ENCODE measurements around the gene NFE2L3. TPM values are rescaled to one million over a fixed set of nuclear protein-coding genes. Genes with fewer than 3 reads are reported as not detected.
A peak's percentile ranks its signal among the peaks of the same experiment; 100 is the strongest.

NFE2L3 gene
- total and polyA plus RNA-seq, 4 donors: 0.32 to 1.9 (median 1.3) TPM

- Histone ChIP-seq H3K4me3 (ENCODE audit: low read depth in 1 of 3, low read length in 3 of 3) (peak overlapping the region; percentile 67 to 99 (median 82)), H3K27me3 (ENCODE audit: control insufficient read depth in 4 of 4, insufficient read depth in 4 of 4, low read length in 3 of 4) (no peaks in the 10 kb centered on the region), H3K9me3 (ENCODE audit: control insufficient read depth in 4 of 4, low read length in 3 of 4) (no peaks in the 10 kb centered on the region), H3K9ac (ENCODE audit: low read depth in 1 of 2, low read length in 2 of 2) (peak overlapping the region; percentile 99 to 100), H3K27ac (ENCODE audit: low read depth in 1 of 2, low read length in 2 of 2) (peak overlapping the region; percentile 98 to 99), H3K36me3 (ENCODE audit: control insufficient read depth in 4 of 4, insufficient read depth in 3 of 4, low read depth in 1 of 4, low read length in 3 of 4) (peaks cover 6 to 26% (median 24%) of the 10 kb centered on the region in 4 donors), H3K4me1 (ENCODE audit: control insufficient read depth in 4 of 4, insufficient read depth in 4 of 4, low read length in 3 of 4) (peaks cover 5 to 50% (median 32%) of the 10 kb centered on the region in 4 donors)
- WGBS: under 1% methylated on average over 29 of the region's 29 CpGs
- peak; percentile 83 for DNase-seq (ENCODE audit: low spot score)
- TF ChIP-seq YY1 (IDR thresholded peaks at IDR 0.05): peak; percentile 98
- TF ChIP-seq CTCF (IDR thresholded peaks at IDR 0.05; ENCODE audit: low read depth, low read length, missing input control): no peak
- TF ChIP-seq NR2F2 (IDR thresholded peaks at IDR 0.05): peak; percentile 26
- TF ChIP-seq JUND (IDR thresholded peaks at IDR 0.05): no peak
- TF ChIP-seq FOXA2 (IDR thresholded peaks at IDR 0.05): no peak
Measured at GRCh38 chr7:26200038-26200443, 48.0 kb downstream of the NFE2L3 start.

- Histone ChIP-seq H3K4me3 (ENCODE audit: low read depth in 1 of 3, low read length in 3 of 3) (peak within 1 kb of the TSS; percentile 82 to 100 (median 99)), H3K9me3 (ENCODE audit: control insufficient read depth in 4 of 4, low read length in 3 of 4) (no peaks in the 10 kb centered on the region), H3K27me3 (ENCODE audit: control insufficient read depth in 4 of 4, insufficient read depth in 4 of 4, low read length in 3 of 4) (no peaks in the 10 kb centered on the region), H3K4me1 (ENCODE audit: control insufficient read depth in 4 of 4, insufficient read depth in 4 of 4, low read length in 3 of 4) (peaks cover 4 to 50% (median 31%) of the 10 kb centered on the region in 4 donors), H3K36me3 (ENCODE audit: control insufficient read depth in 4 of 4, insufficient read depth in 3 of 4, low read depth in 1 of 4, low read length in 3 of 4) (peaks cover 6 to 20% (median 18%) of the 10 kb centered on the region in 4 donors), H3K9ac (ENCODE audit: low read depth in 1 of 2, low read length in 2 of 2) (peak within 1 kb of the TSS; percentile 99 to 100), H3K27ac (ENCODE audit: low read depth in 1 of 2, low read length in 2 of 2) (peak within 1 kb of the TSS; percentile 98 to 99)
- peak; percentile 98 for DNase-seq (ENCODE audit: low spot score)
- under 1% methylated on average over 71 of the region's 71 CpGs for WGBS
- TF ChIP-seq FOXA1 (IDR thresholded peaks at IDR 0.05): no peak
- no peak for TF ChIP-seq YY1 (IDR thresholded peaks at IDR 0.05)
- peak in 1 of 2 donors; percentile 7 for TF ChIP-seq JUND (IDR thresholded peaks at IDR 0.05)
- TF ChIP-seq HNF4G (IDR thresholded peaks at IDR 0.05): no peak
- TF ChIP-seq TAF1 (conservative IDR thresholded peaks at IDR 0.05): peak; percentile 99
- peak; percentile 71 for TF ChIP-seq ATF3 (IDR thresholded peaks at IDR 0.05)
- no peak for TF ChIP-seq RAD21 (IDR thresholded peaks at IDR 0.05)
- TF ChIP-seq HNF4A (conservative IDR thresholded peaks at IDR 0.05): peak; percentile 10 to 45
- no peak for TF ChIP-seq RXRA (IDR thresholded peaks at IDR 0.05)
- TF ChIP-seq ZBTB33 (IDR thresholded peaks at IDR 0.05): peak; percentile 39
- peak; percentile 100 for TF ChIP-seq EGR1 (IDR thresholded peaks at IDR 0.05; ENCODE audit: low read depth in 2 of 2)
- peak in 1 of 2 donors; percentile 66 for TF ChIP-seq GABPA (IDR thresholded peaks at IDR 0.05 in 1 of 2, conservative IDR thresholded peaks at IDR 0.05 in 1 of 2)
- TF ChIP-seq SP1 (IDR thresholded peaks at IDR 0.05): peak; percentile 83
- peak; percentile 45 for TF ChIP-seq MAX (IDR thresholded peaks at IDR 0.05)
- no peak for TF ChIP-seq NR2F2 (IDR thresholded peaks at IDR 0.05)
- TF ChIP-seq FOXA2 (IDR thresholded peaks at IDR 0.05): no peak
- peak; percentile 93 for TF ChIP-seq REST (IDR thresholded peaks at IDR 0.05)
- no peak for TF ChIP-seq CTCF (IDR thresholded peaks at IDR 0.05; ENCODE audit: low read depth, low read length, missing input control)
Measured at GRCh38 chr7:26200444-26201246, 48.6 kb downstream of the NFE2L3 start, which contains the start of gene HNRNPA2B1. TSS of gene HNRNPA2B1 (minus strand) at chr7:26200746. CDS start at chr7:26200577, 169 bp downstream.
